Stimulated activated naive CD4-positive, alpha-beta T cell (primary cell): ENCODE measurements around the gene HIF3A.

ENCODE experiments used
- DNase-seq, 6 experiments: peaks; one replicate each; lab custom pipeline; 2025; lab: John Stamatoyannopoulos, UW

The HIF3A gene

DNA sequence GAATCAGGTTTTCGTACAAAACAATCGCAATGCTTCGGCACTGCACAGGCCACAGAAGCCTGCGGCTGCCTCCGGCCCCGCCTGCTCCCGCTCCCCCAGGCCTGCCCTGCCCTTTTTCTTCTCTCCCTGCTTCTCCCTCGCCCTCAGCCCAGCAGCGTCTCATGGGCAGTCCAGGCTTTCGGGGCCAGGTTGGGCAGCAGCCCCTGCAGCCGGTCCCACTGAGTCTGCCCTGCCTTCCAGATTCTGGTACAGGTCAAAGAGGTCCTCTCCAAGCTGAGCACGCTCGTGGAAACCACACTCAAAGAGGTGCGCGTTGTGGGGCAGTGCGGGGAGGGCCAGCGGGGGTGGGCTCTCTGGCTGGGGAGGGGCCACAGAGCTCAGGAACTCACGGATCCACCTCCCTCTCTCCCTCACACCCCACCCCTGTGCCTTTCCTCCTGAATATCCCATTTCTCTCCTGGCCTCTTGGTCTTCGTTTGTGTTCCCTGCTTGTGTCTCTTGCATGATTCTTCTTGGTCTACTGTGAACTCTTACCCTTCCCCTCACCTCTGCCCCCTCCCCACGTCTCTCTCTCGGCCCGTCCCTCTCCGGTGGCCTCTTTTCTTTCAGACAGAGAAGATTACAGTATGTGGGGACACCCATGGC, 86.5 kb downstream of the HIF3A start:
- DNase-seq, result no peak

DNA sequence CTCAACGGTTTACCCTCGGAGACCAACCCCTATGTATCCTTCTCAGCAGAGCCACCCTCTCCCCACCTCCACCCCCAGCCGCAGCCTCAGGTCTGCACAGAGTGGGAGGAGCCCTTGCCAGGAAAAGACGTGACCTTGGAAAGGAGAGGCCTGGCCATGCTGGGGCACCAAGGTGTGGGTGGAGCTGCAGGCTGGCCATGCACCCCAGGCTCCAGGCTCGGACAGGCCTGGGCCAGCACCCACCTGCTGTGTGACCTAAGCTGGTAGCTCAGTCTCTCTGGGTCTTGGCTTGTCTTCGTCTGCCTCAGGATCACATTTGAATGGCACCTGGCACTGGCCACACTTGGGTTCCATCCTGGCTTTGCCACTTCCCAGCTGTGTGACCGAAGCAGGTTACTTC, 87.0 kb downstream of the HIF3A start:
- DNase-seq, result no peak

DNA sequence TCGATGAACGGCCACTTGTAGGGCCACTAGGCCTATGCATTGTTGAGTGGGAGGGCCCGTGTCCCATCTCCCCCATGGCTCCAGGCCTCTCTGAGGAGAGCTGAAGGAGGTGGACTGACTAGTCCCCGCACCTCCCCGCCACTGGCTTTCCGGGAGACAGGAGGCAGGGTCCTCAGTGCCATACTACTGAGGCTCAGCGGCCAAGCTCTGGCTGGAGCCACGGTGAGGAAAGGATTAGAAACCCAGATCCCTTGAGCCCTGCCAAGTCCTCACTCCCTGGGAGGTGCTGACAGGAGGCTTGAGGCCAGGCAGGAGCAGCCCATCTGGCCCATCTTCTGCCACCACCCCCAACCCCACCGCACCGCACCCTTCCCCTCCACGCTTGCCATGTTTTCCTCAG, 87.6 kb downstream of the HIF3A start:
- no peak for DNase-seq

DNA sequence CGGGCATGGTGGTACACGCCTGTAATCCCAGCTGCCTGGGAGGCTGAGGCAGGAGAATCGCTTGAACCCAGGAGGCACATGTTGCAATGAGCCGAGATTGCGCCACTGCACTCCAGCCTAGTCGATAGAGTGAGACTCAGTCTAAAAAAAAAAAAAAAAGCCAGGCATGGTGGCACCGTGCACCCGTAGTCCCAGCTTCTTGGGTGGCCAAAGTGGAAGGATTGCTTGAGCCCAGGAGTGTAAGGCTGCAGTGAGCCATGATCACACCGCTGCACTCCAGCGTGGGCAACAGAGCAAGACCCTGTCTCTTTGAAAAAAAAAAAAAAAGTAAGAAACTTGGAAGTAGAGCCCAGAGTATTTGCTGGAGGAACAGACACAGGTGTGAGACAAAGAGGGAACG, 88.8 kb downstream of the HIF3A start:
- DNase-seq, result no peak

DNA sequence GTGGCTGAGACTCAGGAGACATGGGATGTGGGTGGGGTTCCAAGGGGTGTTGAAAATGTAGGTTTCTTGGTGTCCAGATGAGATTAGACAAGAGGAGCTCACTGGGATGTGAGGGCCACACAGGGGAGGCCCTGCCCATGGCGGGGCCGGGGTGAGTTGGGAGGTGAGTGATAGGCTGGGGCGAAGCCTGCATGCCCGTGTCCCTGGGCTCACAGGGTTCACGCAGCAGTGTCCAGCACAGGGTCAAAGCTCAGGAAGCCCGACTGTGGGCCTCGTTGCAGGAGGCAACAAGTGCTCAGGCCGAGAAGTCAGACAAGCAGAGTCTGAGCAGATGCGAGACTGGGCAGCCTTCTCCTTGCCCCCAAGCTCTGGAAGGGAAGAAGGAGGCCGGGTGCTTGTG, 89.3 kb downstream of the HIF3A start:
- DNase-seq, result no peak

DNA sequence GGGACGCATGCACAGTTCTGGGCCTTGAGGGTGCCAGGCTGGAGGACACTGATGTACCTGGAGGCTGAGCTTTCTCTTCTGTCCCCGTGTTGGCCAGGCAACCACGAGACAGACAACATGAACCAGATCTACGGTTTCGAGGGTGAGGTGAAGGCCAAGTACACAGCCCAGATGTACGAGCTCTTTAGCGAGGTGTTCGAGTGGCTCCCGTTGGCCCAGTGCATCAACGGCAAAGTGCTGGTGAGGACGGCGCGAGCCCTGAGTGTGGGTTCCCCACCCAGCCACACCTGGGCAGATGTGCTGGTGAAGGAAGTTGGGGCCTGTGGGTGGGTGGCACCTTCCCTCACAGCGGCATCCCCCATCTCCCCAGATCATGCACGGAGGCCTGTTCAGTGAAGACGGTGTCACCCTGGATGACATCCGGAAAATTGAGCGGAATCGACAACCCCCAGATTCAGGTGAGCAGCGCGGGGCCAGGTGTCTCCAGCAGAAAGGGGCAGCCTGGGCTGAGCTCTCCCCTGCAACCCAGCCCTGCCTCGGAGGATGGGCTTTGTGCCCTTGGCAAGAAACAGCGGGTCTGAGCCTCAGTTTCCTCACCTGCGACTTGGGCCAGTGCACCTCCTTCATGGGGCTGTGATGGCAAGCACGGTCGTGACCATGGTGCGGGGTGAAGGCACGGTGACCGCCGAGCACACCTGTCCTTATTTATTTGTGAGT, 90.3 kb downstream of the HIF3A start:
- DNase-seq, result no peak

DNA sequence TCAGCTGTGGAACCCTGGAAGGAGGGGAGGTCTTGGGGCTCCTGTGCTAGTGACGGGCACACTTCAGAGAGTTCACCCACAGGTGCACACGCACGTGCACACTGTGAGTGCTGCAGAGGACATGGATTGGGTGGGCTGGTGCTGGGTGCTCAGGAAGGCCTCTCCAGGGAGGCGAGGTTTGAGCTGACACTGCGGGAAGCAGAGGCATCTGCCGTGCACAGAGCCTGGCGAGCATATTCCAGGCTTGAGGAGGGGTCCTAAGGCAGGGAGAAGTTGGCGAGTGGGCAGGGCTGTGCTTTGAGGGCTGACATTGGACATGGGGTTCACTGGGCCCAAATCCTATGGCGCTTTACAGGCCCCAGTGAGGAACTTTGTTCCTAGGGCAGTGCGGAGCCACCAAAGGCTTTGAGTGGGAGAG, 90.9 kb downstream of the HIF3A start:
- no peak for DNase-seq

DNA sequence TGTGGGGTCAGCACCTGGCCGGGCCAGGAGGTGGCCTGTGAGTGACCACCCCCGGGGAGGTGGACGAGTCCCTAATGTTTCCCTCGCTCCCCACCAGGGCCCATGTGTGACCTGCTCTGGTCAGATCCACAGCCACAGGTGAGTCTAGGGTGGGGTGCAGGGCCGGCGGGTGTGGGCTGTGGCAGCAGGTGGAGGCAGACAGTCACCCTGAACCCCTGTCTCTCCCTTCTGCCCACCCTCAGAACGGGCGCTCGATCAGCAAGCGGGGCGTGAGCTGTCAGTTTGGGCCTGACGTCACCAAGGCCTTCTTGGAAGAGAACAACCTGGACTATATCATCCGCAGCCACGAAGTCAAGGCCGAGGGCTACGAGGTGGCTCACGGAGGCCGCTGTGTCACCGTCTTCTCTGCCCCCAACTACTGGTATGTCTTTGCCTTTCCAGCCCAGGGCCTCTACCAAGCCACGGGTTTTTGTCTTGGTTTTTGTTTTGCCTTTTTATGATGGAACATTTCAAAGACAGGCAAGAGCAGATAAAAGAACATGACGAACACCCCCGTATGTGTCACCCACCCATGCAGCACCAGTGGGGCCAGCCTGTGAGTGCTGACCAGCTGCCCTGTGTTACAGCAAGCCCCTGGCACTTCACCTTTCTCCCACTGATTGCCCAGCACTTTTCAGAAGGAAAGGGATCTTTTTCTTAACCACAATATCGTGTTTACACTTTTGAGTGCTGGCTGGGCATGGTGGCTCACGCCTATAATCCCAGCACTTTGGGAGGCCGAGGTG, 91.7 kb downstream of the HIF3A start:
- DNase-seq, result no peak

DNA sequence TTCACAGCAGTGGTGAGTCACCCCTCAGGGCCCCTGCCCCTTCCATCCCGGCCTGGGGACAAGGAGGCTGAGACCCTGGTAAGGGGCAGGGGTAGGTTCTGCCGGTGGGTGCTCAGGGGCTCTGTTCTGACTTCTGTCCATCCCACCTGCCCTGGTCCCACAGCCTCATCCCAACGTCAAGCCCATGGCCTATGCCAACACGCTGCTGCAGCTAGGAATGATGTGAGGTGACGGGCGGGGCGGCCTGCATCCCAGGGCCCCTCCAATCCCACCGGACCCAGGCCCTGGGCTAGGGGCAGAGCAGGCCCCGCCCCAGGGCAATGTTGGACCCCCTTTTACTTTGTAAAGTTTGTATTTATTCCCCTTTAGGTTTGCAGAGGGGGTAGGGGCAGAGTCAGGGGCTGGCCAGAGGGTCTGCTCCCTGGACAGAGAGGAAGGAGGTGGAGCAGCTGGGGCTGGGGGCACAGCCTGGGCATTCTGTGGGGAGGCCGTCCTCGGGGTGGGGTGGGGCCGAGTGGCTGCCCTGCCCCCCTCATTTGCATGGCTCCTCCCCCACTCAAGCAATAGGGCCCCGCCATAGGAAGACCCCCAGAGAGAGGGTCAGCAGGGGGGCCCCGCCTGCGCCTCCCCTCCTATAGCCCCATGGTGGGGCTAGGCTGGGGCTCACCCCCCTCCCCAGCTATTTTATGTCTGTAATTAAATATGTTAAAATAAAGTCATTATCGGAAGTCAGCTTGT, 93.4 kb downstream of the HIF3A start:
- DNase-seq, result no peak

DNA sequence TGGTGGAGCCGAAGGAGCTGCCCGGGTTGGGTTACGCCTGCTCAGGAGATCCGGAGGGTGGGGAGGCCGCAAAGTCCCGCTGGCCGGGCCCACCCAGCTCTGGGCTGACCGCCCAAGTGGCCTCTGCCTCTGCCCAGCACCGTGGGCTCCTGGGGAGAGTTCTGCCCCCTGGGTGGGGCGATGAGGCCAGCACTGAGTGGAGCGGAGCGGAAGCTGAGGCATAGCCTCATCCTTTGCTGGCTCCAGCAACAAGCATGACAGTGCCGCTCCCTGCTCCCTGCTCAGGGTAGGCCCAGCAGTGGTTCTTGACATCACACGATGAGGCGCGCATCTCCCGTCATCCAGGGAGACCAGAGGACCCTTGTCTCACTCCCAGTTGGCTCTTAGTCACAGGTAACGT, 94.0 kb downstream of the HIF3A start:
- no peak for DNase-seq

DNA sequence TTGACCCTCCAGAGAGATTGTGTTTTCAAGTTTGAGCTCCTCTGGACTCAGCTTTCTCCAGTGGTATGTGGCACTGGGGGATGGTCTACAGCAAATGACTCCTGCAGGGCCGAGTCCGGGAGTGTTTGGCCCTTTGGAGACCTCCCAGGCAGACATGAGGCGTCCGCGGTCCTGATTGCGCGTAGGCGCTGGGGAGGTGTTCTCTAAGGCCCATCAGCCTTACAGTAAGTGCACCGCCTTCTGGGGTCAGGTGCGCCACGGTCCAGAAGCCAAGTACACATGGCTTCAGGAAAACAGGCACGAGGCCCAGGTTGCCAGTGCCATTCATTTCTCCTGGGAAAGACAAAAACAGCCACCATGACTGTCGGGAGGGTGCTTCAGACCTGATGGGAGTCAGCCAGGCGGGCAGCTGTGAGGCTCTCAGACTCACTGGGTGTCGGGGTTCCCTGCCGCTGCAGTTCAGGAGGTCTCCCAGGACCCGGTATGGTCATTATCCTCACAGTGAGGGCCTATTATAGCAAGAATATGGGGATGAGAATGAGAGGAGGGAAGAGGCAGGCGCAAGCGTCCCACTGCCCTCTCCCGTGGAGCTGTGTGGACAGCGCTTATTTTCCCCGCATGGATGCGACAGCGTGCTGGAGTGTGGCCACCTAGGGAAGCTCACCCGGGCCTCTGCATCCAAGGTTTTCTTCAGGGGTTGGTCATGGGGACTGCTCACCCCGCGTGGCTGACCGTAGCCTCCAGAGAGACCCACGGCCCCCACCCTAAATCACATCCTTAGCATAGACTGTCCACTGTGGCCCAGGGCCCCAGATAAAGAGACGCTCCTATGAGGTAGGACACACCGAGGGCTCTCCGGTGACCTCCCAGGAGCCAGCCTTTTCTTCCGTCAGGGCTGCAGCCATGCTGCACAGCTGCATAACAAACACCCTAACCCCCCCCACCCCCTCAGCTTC, 94.7 kb downstream of the HIF3A start:
- no peak for DNase-seq

DNA sequence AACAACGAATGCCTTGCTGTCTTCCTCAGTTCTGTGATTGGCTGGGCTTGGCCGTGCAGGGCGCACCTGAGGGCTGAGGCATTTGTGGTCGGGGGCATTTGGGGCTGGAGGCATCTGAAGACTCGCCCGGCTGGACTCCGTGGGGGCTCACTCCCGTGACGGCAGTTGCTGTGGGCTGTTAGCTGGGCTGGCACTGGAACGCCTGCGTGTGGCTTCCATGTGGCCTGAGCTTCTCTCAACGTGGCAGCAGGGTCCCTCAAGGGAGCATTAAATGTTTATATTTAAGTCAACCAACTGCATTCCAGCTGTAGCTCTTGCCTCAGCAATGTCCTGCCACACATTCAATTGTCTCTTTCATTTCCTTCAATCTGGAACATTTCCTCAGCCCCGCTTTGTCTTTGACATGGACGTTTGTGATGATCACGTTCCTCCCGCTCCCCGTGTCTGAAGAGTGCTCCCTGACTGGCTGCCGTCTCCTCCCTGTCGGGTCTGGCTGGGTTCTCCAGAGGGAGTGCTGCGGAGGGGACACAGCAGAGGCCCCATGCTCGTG, 95.5 kb downstream of the HIF3A start:
- DNase-seq, result no peak

DNA sequence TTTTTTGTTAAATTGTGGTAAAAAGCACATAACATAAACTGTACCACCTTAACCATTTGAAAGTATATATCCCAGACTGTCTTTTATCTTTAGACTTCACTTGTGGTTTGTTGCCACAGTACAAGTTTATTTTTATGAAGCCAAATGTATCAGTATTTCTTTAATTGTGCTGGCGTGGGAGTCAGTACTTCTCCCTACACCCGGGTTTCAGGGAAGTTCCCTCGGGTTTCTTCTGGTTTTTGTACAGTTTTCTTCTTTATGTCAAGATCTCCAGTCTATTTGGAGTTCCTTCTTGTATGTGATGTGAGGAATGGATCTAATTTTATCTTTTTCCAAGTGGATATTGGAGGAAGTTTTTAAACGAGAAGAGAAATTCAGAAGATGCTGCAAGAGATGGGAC, 96.0 kb downstream of the HIF3A start:
- DNase-seq, result no peak
